Colonic mucosa (tissue), 4 donors: ENCODE data around the gene IL1RAPL2. TPM values are rescaled to one million over a fixed set of nuclear protein-coding genes. Genes with fewer than 3 reads are reported as not detected.

ENCODE experiments used
- DNase-seq: peaks from one replicate; pipeline ENCODE4 v3.0.0-alpha.2; 2020
- H3K27ac ChIP-seq: fragments of 200-600 bp; one replicate; pipeline ENCODE4 v1.8.0; 2021
- H3K27me3 ChIP-seq: fragments of 200-600 bp; one replicate; pipeline ENCODE4 v1.8.0; 2021
- H3K36me3 ChIP-seq: fragments of 200-600 bp; one replicate; pipeline ENCODE4 v1.8.0; 2021
- H3K4me1 ChIP-seq: fragments of 200-600 bp; one replicate; pipeline ENCODE4 v1.8.0; 2021; ENCODE audit warnings: mild to moderate bottlenecking
- H3K4me3 ChIP-seq: fragments of 200-600 bp; one replicate; pipeline ENCODE4 v1.8.0; 2021
- H3K9ac ChIP-seq, 2 donors: one replicate each; pipeline ENCODE4 v1.7.0; 2013; ENCODE audit warnings: control low read depth in 2 of 2, low read depth in 2 of 2, low read length in 2 of 2
- H3K9me3 ChIP-seq: fragments of 200-600 bp; one replicate; pipeline ENCODE4 v1.8.0; 2021
- CTCF ChIP-seq: fragments of 200-600 bp; IDR thresholded peaks from one replicate; pipeline ENCODE4 v1.8.0; 2022; ENCODE audit warnings: antibody characterized with exemption, mild to moderate bottlenecking
- intact Hi-C: fragments of 100-400 bp; cut with DNase I; formaldehyde crosslinking; loops from one replicate; pipeline ENCODE4 v1.14.1; 2022
- total RNA-seq, 2 donors: library from RNA; stranded (reverse); fragmentation: NEBNext Ultra II Directional in 1 of 2; extraction: Animal tissue kit (Norgen Biotek cat#: 25700) in 1 of 2; gene quantifications; one replicate each; pipeline ENCODE4 v1.2.1, GENCODE V29; 2021
- donor health status: healthy.
- donor health status: DM: no; HTN: no; CAD: no.
- donor health status: DM: no; HTN: no; CAD: no.

IL1RAPL2 gene
- total RNA-seq, 2 donors from 2014 or later = not detected

GRCh38 chrX:105458846-105459245, 892.8 kb downstream of the IL1RAPL2 start:
- H3K4me1 ChIP-seq = no peaks in the 10 kb centered on the region
- H3K9me3 ChIP-seq = no peaks in the 10 kb centered on the region
- no peak overlapping the region for H3K9ac ChIP-seq
- H3K36me3 ChIP-seq = no peaks in the 10 kb centered on the region
- DNase-seq = no peak
- TF ChIP-seq CTCF = no peak
- H3K4me3 ChIP-seq = no peak overlapping the region
- H3K27ac ChIP-seq = no peak overlapping the region
- no peaks in the 10 kb centered on the region for H3K27me3 ChIP-seq
- intact Hi-C loops = no loop called here

- no peaks in the 10 kb centered on the region for H3K27me3 ChIP-seq
- H3K9me3 ChIP-seq = no peaks in the 10 kb centered on the region
- H3K4me3 ChIP-seq = no peak overlapping the region
- H3K9ac ChIP-seq = no peak overlapping the region
- H3K27ac ChIP-seq = no peak overlapping the region
- no peak for TF ChIP-seq CTCF
- intact Hi-C loops = no loop called here
- DNase-seq = no peak
- H3K36me3 ChIP-seq = no peaks in the 10 kb centered on the region
- no peaks in the 10 kb centered on the region for H3K4me1 ChIP-seq
These were observed 894.4 kb downstream of the IL1RAPL2 start for GRCh38 chrX:105460376-105460775.

GRCh38 chrX:105461016-105461415, 895.0 kb downstream of the IL1RAPL2 start:
- no peaks in the 10 kb centered on the region for H3K36me3 ChIP-seq
- no peak overlapping the region for H3K27ac ChIP-seq
- intact Hi-C loops = no loop called here
- TF ChIP-seq CTCF = no peak
- no peak overlapping the region for H3K4me3 ChIP-seq
- no peaks in the 10 kb centered on the region for H3K27me3 ChIP-seq
- no peak for DNase-seq
- H3K9ac ChIP-seq = no peak overlapping the region
- no peaks in the 10 kb centered on the region for H3K4me1 ChIP-seq
- no peaks in the 10 kb centered on the region for H3K9me3 ChIP-seq

- Histone ChIP-seq H3K9ac (no peak overlapping the region), H3K4me3 (no peak overlapping the region), H3K9me3 (no peaks in the 10 kb centered on the region), H3K27me3 (no peaks in the 10 kb centered on the region), H3K27ac (no peak overlapping the region), H3K36me3 (no peaks in the 10 kb centered on the region), H3K4me1 (no peaks in the 10 kb centered on the region)
- intact Hi-C loops = no loop called here
- no peak for DNase-seq
- TF ChIP-seq CTCF = no peak
These were observed 896.2 kb downstream of the IL1RAPL2 start for GRCh38 chrX:105462186-105462585.

GRCh38 chrX:105463473-105463872, 897.5 kb downstream of the IL1RAPL2 start:
- H3K36me3 ChIP-seq = no peaks in the 10 kb centered on the region
- no peak for DNase-seq
- intact Hi-C loops = no loop called here
- H3K4me1 ChIP-seq = no peaks in the 10 kb centered on the region
- H3K9ac ChIP-seq = no peak overlapping the region
- no peaks in the 10 kb centered on the region for H3K27me3 ChIP-seq
- no peaks in the 10 kb centered on the region for H3K9me3 ChIP-seq
- H3K4me3 ChIP-seq = no peak overlapping the region
- H3K27ac ChIP-seq = no peak overlapping the region
- TF ChIP-seq CTCF = no peak

- H3K27ac ChIP-seq = no peak overlapping the region
- no peak overlapping the region for H3K4me3 ChIP-seq
- H3K27me3 ChIP-seq = no peaks in the 10 kb centered on the region
- no peak overlapping the region for H3K9ac ChIP-seq
- DNase-seq = no peak
- TF ChIP-seq CTCF = no peak
- no peaks in the 10 kb centered on the region for H3K4me1 ChIP-seq
- intact Hi-C loops = no loop called here
- H3K9me3 ChIP-seq = no peaks in the 10 kb centered on the region
- H3K36me3 ChIP-seq = no peaks in the 10 kb centered on the region
These were observed 898.6 kb downstream of the IL1RAPL2 start for GRCh38 chrX:105464618-105465017.
